Uterus (tissue), 2 donors: ENCODE results near the gene TSPAN7.

Experiments
- POLR2A ChIP-seq, 2 donors: fragments of 450-650 bp; IDR thresholded peaks; one replicate each; pipeline ENCODE4 v1.6.1; 2016; ENCODE audit warnings: antibody characterized with exemption in 2 of 2, mild to moderate bottlenecking in 1 of 2, moderate library complexity in 1 of 2
- TF ChIP-seq, protein P1 (sequence below), 4 experiments: fragments of 200-600 bp in 2 of 4; fragments of 450-650 bp in 2 of 4; sonication (generic) in 2 of 4; IDR thresholded peaks; one replicate each; pipeline ENCODE4 v1.5.1; 2016 to 2019; ENCODE audit warnings: antibody characterized with exemption in 4 of 4, mild to moderate bottlenecking in 2 of 4, moderate library complexity in 1 of 4

GRCh38 chrX:38561126-38561868 lies at the start of gene TSPAN7:
- TF ChIP-seq, protein P1, sequence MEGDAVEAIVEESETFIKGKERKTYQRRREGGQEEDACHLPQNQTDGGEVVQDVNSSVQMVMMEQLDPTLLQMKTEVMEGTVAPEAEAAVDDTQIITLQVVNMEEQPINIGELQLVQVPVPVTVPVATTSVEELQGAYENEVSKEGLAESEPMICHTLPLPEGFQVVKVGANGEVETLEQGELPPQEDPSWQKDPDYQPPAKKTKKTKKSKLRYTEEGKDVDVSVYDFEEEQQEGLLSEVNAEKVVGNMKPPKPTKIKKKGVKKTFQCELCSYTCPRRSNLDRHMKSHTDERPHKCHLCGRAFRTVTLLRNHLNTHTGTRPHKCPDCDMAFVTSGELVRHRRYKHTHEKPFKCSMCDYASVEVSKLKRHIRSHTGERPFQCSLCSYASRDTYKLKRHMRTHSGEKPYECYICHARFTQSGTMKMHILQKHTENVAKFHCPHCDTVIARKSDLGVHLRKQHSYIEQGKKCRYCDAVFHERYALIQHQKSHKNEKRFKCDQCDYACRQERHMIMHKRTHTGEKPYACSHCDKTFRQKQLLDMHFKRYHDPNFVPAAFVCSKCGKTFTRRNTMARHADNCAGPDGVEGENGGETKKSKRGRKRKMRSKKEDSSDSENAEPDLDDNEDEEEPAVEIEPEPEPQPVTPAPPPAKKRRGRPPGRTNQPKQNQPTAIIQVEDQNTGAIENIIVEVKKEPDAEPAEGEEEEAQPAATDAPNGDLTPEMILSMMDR (IDR thresholded peaks at IDR 0.05), result no peak
- TF ChIP-seq POLR2A (IDR thresholded peaks at IDR 0.05), result no peak
